OCI-LY3 (cell line): ENCODE results near the gene EMC10.

Experiments
- EZH2phosphoT487 ChIP-seq: fragments of 200-600 bp; shearing (Covaris generic); IDR thresholded peaks from 2 replicates; pipeline ENCODE4 v1.6.1; 2018; ENCODE audit warnings: antibody characterized with exemption, mixed run types, low read depth
- TF ChIP-seq, protein P1 (sequence below): fragments of 200-600, 300-600 bp; sonication (generic); IDR thresholded peaks from 2 replicates; pipeline ENCODE4 v1.5.1; 2014; ENCODE audit warnings: antibody characterized with exemption, low read length, low read depth

DNA sequence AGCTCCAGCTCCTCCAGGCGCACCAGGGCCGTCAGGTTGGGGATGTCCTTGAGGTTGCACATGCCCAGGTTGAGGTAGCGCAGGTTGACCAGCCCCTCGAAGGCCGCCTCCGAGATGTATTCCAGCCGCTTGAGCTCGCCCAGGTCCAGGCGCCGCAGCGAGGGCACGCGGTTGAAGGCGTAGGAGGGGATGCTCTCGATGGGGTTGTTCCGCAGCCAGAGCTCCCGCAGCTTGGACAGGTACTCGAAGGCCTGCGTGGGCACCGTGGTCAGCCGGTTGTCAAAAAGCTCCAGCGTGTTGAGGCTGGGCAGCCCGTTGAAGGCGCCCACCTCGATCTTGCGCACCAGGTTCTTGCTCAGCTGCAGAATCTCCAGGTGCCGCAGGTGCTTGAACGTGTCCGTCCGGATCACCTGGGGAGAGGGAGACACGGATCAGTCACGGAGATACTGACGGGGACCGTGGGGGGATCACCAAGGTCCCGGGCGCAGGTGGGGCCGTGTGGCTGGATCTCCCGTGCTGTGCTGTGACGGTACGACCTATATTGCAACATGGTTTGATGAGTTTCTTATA, 42.8 kb downstream of the EMC10 start:
- TF ChIP-seq, protein P1, sequence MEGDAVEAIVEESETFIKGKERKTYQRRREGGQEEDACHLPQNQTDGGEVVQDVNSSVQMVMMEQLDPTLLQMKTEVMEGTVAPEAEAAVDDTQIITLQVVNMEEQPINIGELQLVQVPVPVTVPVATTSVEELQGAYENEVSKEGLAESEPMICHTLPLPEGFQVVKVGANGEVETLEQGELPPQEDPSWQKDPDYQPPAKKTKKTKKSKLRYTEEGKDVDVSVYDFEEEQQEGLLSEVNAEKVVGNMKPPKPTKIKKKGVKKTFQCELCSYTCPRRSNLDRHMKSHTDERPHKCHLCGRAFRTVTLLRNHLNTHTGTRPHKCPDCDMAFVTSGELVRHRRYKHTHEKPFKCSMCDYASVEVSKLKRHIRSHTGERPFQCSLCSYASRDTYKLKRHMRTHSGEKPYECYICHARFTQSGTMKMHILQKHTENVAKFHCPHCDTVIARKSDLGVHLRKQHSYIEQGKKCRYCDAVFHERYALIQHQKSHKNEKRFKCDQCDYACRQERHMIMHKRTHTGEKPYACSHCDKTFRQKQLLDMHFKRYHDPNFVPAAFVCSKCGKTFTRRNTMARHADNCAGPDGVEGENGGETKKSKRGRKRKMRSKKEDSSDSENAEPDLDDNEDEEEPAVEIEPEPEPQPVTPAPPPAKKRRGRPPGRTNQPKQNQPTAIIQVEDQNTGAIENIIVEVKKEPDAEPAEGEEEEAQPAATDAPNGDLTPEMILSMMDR, result no peak
- no peak for TF ChIP-seq EZH2phosphoT487
